Activated naive CD8-positive, alpha-beta T cell treated with anti-CD3 and anti-CD28 coated beads, Interleukin-2, amount 50 U/mL, for 16 hours (primary cell): ENCODE measurements around the gene MAP7.
"Not testable (repeated sequence)": the region's sequence is repeated elsewhere in the genome, so short reads cannot be mapped to it uniquely, and the experiment has no call there.

Experiments
- DNase-seq: peaks from one replicate; pipeline ENCODE4 v3.0.0-alpha.2; 2020; ENCODE audit warnings: low read depth, low spot score

MAP7 gene

GRCh38 chr6:136387316-136387715 is 162.9 kb downstream of the MAP7 start:
- DNase-seq, result no peak

- DNase-seq, result no peak
These were observed 166.8 kb downstream of the MAP7 start for GRCh38 chr6:136383268-136383937.

- no peak for DNase-seq
These were observed 167.5 kb downstream of the MAP7 start for GRCh38 chr6:136382676-136383252.

DNA sequence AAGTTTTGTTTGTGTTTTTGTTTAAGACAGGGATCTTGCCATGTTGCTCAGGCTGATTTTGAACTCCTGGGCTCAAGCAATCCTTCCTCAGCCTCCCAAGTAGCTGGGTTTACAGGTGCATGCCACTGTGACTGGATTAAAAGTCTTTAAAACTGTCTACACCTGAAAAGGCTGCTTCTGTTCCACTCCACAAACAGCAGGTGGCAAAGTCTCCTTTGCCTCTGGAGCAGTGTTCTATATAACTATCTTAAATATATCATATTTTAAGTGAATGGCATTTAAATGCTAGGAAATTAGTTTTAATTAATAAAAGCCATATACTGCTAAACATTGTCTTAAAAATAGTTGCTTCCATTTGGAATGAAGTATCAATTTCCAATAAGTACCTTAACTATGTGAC is 171.3 kb downstream of the MAP7 start:
- no peak for DNase-seq

GRCh38 chr6:136375836-136376235 is 174.4 kb downstream of the MAP7 start:
- not testable (repeated sequence) for DNase-seq

- DNase-seq, result no peak
These were observed 178.3 kb downstream of the MAP7 start for GRCh38 chr6:136371959-136372358.

DNA sequence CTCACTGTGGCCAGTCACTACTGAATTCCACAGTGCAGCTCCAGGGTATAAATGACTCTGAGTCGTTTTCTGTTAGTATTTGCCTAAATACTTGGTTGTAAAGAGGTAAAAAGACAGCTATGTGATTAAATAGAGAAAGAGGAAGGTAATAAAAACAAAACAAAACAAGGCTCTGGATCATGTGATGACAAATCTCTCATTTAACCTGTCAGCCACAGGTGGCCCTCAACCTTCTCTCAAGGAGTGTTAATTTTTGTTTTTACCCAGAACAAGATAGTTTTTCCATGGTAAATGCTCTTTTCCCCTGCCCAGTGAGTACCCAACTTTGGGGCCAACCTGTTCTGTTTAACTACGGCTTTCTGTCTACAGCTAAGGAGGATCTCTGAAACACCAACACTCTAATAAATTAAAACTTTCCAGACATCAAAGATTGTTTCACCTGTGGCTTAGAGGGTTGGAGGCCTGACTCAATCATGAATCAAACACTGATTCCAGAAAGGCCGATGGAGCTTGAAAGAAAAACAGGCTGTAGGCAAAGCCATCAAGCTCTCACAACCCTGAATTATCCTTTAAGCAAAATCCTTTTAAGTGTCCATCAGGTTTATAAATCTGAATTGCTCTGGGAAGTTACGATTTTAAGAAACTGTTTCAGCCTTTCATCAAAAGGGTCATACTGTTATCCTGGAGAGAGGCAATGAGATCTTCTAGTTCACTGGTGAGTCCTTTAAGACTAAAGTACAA is 179.1 kb downstream of the MAP7 start:
- DNase-seq, result no peak

GRCh38 chr6:136365776-136366354 is 184.4 kb downstream of the MAP7 start:
- no peak for DNase-seq

GRCh38 chr6:136362421-136363356 is 187.5 kb downstream of the MAP7 start:
- DNase-seq, result no peak

DNA sequence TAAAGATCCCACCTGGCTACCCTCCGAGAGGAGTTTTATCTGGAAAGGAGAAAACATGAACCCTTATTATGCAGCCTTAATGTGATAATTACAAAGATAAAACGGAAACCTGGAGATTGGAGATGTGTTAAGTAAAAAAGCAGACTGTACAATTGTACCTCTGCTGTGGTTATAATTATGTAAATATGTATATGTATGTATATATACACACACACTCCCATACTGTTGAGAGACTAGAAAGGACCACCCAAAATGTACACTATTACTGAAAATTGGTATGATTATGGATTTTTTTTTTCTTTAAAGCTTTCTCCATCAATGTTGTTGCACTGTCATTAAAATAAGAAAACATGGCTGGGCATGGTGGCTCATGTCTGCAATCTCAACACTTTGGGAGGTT is 188.4 kb downstream of the MAP7 start:
- DNase-seq, result no peak

GRCh38 chr6:136360783-136361182 is 189.4 kb downstream of the MAP7 start:
- DNase-seq, result no peak

DNA sequence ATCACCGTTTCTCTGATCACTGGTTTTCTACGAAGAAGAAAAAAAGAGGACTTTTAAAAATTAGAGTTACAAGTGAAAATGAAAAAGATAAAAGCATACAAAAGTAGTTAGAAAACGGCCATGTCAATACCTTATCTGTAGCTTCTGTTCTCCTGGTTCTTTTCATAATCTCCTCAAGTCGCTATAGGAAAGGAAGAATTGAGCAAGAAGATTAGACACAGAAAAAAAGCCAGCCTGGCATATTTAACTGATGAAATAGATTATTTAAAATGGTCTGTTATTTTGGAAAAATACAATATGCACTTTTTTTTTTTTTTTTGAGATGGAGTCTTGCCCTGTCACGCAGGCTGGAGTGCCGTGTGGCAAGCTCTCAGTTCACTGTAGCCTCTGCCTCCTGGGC is 190.4 kb downstream of the MAP7 start:
- DNase-seq, result no peak

DNA sequence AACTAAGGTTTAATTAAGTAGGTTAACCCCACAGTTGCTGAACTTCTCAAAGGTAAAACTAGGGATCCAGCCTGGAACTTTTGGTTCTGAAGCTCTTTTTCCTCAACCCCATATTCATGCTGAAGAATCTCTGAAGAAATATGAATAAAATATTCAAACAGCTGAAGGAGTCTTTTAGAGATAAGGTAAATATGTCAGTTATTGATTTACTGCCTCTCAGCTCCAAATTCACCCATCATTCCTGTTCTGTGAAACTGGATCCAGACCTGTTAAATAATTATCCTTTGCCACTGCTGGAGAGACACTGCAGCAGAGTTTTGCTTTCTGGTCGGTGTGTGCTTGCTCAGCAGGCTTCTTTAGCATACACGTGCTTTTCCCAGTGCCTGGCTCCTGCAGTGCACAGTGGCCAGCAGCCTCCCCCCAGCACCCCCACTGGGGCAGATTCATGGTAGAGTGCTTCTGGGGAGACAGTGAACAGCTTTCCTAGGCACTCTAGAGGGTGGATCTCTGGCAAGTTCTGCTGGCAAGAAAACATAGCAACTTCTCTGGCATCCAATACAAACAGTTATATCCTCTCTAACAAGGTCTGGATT is 198.6 kb downstream of the MAP7 start:
- no peak for DNase-seq

GRCh38 chr6:136350914-136351313 is 199.3 kb downstream of the MAP7 start:
- DNase-seq, result no peak

DNA sequence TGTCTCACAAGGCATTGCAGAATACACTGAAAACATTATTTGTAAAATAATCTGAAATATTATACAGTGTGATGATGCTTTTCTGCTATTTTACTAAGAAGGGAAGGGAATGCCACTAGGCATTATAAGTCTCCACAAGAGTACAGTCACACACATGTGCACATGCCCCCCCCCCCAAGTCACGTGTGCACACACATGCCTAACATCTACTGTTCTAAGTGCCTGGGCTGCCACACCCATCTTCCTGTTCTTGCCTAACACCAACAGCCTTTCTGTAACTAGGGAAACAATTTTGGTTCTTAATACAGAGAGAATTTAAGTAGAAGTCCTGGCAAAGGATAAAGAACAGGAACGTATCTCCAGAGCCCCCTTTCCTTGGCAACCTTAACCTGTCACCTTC is 202.4 kb downstream of the MAP7 start:
- DNase-seq, result no peak

- DNase-seq, result no peak
These were observed 205.1 kb downstream of the MAP7 start for GRCh38 chr6:136345145-136345544.

- no peak for DNase-seq
These were observed 205.8 kb downstream of the MAP7 start for GRCh38 chr6:136344420-136344819.

- DNase-seq, result no peak
These were observed 206.5 kb downstream of the MAP7 start for GRCh38 chr6:136343700-136344099.

DNA sequence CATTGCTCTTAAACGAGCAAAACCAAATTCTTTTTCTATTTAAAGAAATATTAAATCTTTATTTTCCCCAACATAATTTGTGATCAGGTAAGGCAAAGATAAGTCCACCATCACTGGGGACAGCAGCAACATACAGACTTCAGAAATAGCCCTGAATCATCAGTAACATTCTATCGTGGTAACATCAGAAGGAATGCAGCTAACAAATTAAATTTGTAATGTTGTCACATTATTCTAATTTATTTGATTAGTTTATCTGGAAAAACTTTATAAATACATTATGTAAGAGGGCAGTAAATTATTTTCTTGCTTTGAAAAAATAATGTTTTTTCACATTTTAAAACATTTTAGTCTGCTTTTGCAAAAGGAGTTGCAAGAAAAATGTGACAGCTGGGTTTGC is 206.9 kb downstream of the MAP7 start:
- DNase-seq, result no peak

DNA sequence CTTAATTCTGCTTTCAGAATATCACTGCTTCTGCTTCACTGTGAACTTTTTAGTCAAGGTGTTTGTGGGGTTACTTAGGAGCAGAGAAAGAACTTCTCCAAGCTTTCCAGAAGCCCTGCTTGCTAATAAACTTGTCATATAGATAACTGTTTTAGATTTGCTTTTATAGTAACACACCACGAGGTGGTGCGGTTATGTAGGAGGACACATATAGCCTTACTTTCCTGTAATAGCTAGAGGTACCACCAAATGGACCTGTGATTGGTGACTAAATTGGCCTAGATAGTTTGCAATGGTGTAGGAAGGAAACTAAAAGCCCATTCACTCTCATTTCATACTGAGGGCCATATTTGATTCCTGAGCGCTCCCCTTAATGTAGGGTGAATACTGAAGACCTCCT is 208.3 kb downstream of the MAP7 start:
- DNase-seq, result no peak

DNA sequence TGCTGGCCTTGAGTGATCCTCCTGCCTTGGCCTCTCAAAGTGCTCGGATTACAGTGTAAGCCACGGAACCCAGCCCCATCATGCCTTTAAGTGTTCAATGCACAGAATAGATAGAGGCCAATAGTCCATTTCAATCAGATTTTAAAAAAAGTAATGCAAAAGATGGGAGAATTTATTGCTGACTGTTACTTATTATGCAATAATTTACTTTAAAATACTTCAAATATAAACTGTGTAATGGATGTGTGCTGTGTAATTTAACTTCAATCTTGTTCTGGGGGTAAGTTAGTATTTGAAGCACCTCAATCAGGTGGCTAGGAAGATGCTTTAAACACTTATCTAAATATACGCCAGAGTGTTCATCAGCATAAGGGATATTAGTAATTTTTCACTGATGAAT is 208.9 kb downstream of the MAP7 start:
- no peak for DNase-seq
